NCI-H146 treated with DMSO at 0.1 percent for 48 hours (cell line): ENCODE data around the gene TAF1D.
"Not testable (repeated sequence)": the region's sequence is repeated elsewhere in the genome, so short reads cannot be mapped to it uniquely, and the experiment has no call there.

ENCODE experiments used
- DNase-seq: peaks from one replicate; lab custom pipeline; 2025; ENCODE audit not compliant: unreplicated experiment; lab: John Stamatoyannopoulos, UW

The TAF1D gene

DNA sequence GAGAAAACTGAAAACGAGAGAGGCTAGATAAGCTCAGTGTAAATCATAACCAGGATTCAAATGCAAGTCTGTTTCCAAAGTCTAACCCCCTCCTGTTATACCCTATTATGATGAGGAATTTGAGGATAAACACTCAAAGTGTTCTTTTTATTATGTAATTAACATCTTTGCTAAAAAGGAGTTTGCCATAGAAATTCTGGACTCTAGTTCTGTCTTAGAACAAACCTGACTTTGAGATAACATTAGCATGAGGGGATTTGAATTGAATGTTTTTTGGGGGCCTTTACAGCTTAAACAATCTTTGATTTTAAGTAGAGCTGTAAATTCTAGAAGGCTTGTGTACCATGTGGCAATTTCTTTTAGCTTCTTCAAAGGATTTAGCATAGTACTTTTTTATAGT lies 9.7 kb upstream of the TAF1D start:
- DNase-seq = no peak

DNA sequence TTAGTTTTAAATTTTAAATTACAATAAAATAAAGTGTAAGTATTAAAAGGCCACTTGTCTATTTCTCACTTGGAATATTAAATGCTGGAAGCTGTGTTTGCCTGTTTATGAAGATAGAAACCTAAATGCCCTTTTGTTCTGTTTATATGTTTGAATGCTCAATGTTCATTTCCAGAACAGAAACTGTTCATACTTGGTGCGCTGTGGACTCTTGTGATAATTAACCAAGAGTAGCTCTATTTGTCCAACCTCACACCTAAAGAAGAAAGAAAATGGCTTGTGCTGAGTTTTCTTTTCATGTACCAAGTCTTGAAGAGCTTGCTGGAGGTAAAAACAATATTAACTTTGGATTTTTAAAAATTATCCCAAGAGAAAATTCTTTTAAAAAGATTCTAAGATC lies 5.8 kb upstream of the TAF1D start:
- DNase-seq = no peak

DNA sequence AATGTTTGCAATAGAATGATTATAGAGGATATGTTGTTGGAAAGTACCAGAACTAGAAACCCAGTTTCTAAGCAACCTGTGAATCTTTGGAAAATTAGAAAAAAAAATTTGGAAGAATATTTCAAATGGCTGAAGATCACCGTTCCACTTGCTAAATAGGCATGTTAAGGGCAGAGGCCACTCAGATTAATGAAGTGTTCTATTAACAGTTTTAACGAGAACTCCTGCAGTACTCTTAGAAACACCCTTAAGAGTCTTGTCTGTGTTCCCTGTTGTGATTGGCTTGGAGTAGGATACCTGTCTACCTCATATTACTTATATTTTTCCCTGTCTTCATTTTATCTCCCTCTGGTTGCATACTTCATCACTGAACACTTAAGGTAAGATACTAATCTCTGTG lies 4.8 kb upstream of the TAF1D start:
- DNase-seq = no peak

DNA sequence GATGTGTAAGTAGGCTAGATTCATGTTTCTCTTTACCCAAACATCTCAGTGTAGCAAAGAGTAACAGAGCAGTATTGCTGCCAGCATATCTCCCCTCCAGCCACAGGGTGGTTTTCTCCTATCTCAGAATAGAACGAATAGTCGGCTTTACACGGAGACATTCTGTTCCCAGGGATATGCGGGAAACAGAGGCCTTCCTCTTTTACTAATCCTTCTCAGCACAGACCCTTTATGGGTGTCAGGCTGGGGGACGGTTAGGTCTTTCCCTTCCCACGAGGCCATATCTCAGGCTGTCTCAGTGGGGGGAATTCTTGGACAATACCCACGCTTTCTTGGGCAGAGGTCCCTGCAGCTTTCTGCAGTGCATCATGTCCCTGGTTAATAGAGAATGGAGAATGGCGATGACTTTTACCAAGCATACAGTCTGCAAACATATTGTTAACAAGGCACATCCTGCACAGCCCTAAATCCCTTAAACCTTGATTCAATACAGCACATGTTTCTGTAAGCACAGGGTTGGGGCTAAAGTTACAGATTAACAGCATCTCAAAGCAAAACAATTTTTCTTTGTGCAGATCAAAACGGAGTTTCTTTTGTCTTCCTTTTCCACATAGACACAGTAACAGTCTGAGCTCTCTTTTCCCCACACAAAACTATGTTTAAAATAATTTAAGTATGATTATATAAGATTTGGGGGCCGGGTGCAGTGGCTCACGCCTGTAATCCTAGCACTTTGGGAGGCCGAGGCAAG lies 3.9 kb upstream of the TAF1D start:
- not testable (repeated sequence) for DNase-seq

DNA sequence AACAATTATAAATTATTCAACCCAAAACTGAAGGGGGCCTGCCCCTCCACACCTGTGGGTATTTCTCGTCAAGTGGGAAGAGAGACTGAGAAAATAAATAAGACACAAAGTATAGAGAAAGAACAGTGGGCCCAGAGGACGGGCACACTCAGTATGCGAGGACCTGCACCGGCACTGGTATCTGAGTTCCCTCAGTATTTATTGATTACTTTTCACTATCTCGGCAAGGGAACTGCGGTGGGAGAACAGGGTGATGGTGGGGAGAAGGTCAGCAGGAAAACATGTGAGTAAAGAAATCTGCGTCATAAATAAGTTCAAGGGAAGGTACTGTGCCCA lies 3.3 kb upstream of the TAF1D start:
- DNase-seq = no peak

DNA sequence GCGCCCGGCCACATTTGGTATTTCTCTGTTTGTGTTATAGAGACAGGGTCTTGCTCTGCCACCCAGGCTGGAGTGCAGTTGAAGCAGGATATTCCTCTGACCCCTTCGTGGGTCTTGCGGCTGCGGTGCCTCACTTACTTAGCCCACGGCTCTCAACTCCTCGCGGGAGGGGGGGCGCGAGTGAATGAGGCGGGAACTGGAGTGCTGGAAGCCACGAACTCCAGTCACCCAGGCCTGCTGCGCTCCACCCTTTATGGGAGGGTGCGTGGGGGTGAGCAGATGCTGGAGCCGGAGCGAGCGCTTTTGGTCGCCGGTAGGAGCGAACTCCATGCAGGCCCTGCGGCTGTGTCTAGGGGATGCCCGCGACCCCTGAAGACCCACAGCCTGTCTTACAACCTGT lies 2.0 kb upstream of the TAF1D start:
- no peak for DNase-seq

DNA sequence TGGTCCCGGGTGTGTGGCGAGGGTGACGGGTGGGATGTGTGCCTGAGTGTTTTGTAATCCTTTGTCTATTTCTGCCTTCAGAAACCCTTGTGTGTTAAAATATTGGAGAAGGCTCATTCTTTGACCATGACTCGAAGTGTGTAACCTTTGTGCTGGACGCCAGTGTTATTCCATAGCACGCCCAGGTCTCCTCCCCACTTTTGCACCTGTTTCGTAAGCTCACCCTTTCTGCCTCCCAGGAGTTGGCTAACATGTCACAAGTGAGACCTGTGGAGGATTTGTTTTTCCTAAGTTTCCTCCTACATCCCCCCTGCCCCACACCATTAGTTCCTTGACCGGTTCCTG lies 559 bp upstream of the TAF1D start:
- DNase-seq = no peak

DNA sequence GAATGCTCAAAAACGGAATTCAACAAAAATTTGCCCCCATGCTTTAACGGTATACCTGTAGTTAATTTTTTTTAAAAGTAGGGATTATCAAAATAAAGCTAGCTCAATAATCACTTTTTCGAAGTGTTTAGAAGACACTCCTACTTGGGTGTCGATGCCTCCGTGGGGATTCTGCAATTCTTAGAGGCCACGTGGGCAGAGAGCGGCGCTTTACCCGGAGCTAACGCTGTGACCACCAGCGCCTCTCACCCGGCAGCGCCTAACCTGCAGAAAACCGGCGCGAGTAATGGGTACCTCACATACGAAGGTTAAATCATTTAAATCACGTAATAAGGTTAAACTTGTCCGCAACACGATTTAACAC lies 583 bp downstream of the TAF1D start:
- DNase-seq = peak; percentile 46

DNA sequence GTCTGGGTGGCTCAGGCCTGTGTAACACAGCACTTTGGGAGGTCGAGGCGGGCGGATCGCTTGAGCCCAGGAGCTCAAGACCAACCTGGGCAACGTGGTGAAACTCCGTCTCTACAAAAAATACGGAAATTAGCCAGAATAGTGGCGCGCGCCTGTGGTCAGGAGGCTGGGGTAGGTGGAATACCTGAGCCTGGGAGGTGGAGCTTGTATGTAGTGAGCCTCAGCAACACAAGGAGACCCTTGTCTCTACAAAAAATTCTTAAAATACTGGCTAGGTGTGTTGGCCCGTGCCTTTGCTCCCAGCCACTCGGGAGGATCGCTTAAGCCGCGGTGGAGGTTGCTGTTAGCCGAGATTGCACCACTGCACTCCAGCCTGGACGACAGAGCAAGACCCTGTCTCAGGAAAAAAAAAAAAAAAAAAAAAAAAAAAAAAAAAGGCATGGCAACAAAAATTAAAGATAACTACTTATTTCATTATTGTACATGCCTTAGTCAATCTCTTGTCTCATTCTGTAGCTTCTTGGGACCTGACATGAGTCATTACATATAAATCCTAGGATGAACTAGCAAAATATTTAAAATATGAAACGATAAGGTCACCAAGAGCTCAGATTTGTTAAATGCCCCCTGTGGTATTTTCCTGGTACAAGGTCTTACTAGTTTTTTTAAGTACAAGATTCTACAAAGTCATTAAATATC lies 1.1 kb downstream of the TAF1D start:
- no peak for DNase-seq

DNA sequence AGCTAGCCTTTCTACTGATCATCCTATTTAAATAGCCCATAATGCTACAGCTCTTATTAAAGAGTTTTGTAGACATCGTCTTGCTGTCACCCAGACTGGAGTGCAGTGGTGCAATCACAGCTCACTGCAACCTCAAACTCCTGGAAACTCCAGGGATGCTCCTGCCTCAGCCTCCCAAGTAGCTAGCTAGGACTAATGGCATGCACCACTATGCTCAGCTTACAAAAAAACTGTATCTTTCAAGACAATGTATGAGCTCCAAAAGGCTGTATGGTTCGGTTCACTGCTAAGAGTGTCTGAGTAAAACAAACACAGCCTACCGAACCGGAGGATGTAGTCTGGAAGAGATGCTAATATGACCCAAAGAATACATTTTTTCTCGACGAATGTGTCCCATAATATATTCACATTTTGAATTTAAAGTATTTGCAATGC lies 2.6 kb downstream of the TAF1D start:
- no peak for DNase-seq

DNA sequence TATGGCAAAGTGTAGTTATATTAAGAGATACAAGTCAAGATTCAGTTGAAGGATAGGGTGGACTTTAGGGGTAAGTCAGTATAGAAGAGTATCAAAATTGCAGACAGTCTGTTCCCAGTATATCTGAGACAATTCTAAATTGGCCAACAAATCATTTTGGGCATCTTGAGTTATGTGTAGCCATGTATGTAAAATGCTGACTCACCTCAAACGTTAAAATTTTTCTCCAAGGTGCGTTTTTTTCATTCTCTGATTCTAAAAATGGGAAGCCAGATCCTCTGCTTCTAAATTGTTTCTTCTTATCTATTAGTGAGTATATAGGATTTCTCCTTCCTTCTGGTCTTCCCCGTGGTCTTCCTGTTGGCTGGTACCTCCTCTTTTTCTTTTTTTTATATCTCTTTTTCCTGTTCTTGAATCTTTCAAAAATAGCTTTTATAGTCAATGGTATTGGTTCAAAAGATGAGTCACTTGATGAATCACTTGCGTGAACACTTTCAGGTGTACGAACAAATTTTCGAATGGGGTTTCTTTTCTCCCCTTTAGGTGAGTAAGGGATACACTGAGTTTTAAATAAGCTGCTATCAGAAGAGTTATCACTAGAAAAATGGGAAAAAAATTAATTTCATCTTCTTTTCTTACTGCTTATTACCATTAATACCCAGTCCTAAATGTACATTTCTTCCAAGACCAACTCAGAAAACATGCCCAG lies 3.2 kb downstream of the TAF1D start:
- no peak for DNase-seq

DNA sequence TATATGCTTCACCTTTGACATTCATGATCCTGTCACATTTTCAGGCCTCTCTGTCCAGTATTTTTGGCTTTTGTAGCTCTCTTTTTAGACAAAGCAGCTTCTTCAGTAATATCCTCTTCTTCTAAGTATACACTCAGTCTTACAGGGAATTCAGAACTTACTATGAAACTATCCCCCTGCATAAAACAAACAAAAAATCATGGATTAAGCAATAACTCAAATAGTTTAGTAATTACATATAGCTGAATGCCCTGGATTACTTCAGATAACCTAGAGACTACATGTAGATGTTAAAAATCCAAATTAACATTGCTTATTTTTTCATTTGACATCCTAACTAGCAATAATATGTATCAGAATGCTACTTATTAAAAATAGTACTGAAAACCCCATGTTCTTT lies 5.2 kb downstream of the TAF1D start:
- DNase-seq = no peak

DNA sequence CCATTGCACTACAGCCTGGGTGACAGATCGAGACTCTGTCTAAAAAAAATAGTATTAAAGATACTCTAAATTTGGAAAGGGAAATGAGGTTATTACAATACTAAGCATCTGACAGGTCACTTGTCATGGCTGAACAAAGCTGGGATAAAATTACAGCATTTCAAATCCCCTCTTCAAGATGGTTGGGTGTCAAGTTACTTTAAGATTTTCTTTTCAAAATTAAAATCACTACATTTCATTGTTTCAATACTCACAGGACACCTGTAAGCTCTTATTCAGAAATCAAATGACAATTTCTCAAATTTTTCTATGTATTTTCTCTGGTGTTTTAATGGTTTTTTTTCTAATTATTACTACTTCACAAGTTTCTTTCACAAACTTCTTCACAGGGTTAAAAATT lies 5.7 kb downstream of the TAF1D start:
- no peak for DNase-seq

DNA sequence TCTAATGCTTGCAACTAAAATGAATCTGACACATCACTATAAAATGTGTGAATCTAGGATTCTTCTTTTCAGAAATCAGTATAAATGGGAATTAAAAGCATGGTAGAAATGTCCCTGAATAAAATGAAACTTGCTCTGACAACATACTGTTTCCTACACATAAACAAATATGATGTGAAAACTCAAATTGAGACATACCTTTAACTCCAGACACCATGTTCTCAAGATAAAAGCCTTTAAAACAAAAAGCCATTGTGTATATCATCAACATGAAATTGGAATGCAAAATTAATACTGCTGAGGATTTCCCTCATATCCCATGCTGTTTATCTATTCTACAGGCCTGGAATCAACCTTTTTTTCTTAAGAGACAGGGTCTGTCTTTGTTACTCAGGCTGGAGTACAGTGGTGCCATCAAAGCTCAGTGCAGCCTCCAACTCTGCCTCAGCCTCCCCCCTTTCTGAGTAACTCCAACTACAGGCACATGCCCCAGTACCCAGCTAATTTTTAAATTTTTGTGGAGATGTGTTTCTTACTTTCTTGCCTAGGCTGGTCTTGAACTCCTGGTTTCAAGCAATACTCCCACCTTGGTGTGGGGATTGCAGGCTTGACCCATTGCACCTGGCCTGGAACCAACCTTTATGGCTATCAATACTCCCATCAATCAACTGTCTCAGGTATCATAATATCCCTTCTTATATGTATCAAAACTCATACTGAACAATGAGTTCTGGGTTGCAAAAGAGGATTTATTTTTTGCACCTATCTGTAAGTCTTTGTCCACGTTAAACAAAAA lies 6.7 kb downstream of the TAF1D start:
- no peak for DNase-seq

DNA sequence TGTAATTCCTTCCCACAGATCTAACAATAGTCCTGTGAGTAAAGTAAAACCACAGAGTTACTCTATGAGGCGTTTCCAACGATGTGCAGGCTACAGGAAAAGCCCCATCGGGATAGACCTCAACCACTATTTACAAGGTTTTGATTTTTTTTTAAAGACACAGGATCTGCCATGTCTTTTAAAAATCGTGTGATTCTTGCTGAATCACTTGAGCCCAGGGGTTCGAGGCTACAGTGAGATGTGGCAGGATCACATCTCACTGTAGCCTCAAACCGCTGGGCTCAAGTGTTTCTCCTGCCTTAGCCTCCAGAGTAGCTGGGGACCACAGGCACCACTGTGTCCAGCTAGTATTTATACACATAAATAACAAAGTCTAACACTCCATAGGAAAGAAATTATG lies 7.8 kb downstream of the TAF1D start:
- DNase-seq = no peak

DNA sequence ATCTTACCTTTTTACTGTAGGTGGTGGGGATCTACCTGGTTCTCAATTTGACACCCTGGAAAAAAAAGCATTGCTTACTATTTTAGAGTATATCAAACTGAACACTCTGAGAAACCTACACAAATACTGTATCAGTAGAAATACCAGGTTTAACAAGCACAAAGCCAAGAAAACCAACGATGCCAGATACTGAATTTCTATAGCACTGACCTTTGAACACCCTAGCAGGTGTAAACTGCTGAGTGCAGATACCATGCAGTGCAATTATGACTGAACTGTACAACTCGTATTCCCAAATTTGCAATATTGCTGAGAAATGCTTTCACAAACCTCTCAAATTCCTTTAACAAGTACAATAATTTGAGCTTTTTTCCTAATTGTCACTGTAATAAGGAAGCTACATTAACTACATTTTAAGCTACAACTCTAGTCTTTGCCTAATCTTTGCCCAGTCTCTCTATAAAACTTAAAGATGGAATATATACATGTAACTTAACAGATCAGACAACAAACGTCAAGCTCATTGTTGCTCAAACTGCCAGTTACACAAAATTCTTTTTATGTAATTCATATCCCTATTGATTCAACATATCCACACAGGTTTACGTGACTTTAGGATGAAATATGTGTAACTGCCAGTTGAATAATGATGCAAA lies 8.9 kb downstream of the TAF1D start:
- DNase-seq = no peak

DNA sequence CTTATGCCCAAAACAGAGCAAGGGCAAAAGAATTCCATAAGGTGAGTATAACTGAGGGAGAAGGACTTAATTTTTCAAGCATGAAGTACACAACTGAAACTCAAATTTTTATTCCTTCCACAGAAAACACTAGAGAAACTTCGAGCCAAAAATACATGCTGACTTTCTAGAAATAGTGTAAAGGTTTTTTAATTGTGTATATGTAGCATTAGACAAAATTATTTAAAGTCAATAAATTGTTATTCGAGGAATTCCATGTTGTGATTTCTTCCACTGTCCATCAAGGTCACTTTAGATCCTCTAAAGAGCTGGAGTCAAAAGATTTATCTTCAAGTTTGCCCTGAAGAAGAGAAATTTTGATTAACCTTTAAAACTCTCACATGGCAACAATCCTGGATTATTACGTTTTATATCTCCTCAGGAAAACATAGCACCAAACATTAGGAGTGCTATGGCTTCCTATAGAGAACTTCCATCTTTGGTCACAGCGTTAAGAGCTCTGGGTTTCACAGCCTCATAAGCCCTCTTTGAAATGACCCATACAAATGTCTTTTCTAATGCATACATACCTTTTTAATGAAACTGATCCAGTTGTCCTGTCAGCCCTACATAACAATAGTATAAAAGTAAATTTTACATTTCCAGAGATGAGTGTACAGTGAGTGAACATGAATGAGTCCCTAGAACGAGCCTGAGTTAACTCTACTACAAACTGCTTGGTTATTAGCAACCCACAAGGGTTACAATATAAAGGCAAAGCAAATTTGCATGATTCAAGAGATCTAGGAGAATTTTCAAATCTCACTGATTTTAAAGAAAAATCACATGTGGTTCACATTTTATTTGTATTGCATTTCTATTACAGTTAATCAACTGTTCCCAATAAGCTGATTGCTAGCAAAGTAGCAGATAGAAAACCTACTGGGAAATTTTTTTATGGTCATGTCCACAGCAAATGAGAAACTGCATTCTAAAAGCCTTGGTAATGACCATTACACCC lies 10.9 kb downstream of the TAF1D start:
- no peak for DNase-seq

DNA sequence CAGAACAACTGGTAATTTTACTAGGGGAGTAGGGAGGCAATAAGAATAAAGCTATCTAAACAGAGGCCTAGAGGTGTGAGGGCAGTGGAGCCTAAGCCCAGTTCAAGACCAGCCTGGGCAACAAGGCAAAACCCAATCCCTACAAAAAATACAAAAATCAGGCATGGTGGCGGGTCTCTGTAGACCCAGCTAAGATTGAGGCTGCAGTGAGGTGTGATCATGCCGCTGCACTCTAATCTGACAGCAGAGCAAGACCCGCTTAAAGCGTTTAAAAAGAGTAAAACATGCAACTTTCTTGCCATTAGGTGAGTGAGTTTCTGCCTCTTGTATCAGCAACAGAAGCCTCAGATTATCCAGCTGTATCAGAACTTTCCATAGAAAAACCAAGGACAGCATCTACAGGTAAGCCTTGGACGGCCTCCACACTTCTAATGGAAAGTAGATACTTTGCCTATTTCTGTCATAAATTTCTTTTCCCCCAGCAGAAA lies 12.1 kb downstream of the TAF1D start:
- DNase-seq = no peak

DNA sequence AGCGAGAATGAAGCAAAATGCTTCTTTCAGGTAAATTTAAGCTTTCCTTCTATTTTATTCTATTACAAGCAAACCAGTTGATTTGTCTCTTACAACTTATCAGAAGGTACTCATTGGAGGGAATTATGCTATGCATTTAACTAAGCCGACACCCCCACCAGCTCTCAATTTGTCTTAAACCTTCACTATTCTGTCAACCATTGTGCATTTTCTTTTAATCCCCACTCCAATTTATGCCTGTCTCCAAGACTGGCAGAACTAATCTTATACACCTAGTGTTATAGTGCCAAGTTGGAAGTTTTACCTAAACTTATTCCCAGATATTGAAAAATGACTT lies 12.5 kb downstream of the TAF1D start:
- DNase-seq = no peak
